GM08714 (cell line): Measurements from ENCODE around the gene HS3ST4.
"Not testable (repeated sequence)": the region's sequence is repeated elsewhere in the genome, so short reads cannot be mapped to it uniquely, and the experiment has no call there.

Source experiments
- H3K4me3 ChIP-seq: fragments of 200-500 bp; sonication (Bioruptor generic); 2 replicates; pipeline ENCODE4 v1.5.1; 2014; ENCODE audit warnings: mild to moderate bottlenecking, low read length, inconsistent platforms
- ZNF274 ChIP-seq: IDR thresholded peaks from 2 replicates; pipeline ENCODE4 v1.6.1; 2012; ENCODE audit warnings: mild to moderate bottlenecking, low read depth, low read length

Gene HS3ST4

DNA sequence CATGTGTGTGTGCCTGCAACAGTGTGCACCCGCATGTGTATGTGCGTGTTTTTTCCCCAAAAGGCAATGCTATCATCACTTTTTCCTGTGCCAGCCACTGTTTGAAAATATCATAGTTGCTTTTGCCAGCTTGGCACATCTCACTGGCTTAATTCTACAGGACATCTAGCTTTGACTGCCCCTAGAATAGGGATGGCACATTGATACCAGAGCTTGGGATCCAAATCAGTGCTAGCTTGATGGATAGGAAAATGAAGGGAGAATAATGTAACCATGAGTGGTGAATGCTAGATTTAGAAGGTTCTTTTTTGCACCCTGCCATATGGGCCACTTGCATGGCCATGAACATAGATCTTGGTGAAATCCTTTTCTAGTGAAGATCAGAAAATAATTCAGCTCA lies 72.7 kb downstream of the HS3ST4 start:
- H3K4me3 ChIP-seq: no peak overlapping the region
- TF ChIP-seq ZNF274: no peak

DNA sequence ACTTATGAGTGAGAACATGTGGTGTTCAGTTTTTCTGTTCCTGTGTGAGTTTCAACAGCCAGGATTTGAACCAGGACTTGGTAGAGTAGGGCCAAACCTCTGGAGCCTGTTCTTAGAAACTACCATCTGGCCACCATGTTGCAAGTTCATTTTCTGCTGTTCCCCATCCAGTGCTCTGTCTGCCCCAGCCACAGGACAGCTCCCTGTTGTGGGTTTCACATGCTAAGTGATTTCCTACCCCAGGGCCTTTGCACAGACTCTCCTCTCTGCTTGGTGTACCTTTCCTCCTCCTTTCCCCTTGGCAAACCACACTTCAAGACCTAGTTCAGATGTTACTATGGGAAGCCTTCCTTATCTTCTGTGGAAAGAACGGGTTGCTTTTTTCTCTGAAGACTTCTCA lies 79.5 kb downstream of the HS3ST4 start:
- H3K4me3 ChIP-seq: no peak overlapping the region
- no peak for TF ChIP-seq ZNF274

DNA sequence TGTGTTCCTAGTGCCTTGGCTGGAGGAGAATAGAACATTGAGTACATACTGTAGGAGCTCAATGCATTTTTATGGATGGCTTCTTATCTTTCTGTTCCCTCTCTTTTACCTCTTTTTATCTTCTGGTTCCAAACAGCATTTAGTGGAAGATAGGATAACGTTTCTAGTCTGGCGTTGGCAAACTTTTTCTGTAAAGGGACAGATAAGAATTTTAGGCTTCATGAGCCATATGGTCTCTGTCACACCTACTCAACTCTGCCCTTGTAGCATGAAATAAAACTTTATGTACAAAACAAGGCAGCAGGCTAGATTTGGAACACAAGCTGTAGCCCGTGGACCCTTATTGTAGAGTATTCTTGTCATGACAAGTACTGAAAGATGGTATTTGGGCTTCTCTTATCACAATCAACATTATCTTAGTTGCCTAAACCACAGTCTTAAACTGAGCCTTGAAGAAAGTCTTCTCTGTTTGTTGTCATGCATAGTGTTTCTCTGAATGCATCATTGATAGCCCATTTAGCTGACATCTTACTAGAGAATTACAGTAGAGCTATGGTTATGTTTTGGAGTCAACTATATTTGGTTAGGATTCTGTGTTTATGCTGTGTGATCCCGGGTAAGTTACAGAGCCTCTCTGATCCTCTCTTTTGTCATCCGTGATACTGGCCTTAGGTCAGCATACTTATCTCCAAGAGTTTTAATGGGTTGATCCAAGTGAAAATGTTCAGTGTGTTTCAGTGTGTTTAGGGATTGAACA lies 80.2 kb downstream of the HS3ST4 start:
- no peak for TF ChIP-seq ZNF274
- no peak overlapping the region for H3K4me3 ChIP-seq

- not testable (repeated sequence) for H3K4me3 ChIP-seq
Observed at GRCh38 chr16:25776214-25776613, 84.5 kb downstream of the HS3ST4 start.

DNA sequence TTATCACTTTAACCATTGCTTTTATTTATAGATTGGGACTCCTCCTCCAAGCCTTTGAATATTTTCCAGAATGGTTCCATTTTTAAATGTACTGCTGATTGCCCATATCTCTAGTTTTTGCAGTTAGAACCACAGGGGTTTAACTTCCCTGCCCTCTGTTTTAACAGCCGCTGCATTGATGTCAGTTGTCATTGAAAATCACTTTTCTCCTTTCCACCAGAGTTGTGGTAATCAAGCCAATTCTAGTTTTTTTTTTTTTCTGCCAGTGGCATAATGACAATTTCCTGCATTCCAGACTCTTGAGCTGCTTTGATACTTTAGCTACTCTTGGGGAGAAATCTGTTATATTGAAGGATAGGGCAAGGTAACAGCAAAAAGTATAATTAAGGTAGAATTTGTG lies 91.5 kb downstream of the HS3ST4 start:
- H3K4me3 ChIP-seq: no peak overlapping the region
- TF ChIP-seq ZNF274: no peak

GRCh38 chr16:25785361-25785760 lies 93.6 kb downstream of the HS3ST4 start:
- H3K4me3 ChIP-seq: no peak overlapping the region
- no peak for TF ChIP-seq ZNF274

DNA sequence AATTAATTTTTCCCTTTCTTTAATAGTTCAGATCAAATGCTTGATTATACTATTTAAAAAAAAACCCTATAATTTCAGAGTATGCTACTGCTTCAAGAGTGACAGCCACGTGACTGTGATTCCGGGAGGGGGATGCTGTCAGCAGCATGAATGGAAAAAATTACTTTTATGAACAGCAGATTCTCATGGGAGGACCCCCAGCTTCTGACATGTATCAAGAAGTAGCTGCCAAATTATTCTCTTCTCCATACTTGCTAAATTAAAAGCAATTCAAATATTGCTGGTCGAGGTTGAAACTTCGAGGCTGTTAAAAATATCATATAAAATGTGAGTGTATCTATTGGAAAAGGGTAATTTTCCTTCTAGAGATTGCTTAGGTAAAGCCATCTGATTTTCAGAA lies 95.0 kb downstream of the HS3ST4 start:
- no peak for TF ChIP-seq ZNF274
- H3K4me3 ChIP-seq: no peak overlapping the region

- H3K4me3 ChIP-seq: no peak overlapping the region
- TF ChIP-seq ZNF274: no peak
Observed at GRCh38 chr16:25788637-25789036, 96.9 kb downstream of the HS3ST4 start.

GRCh38 chr16:25796239-25796638 lies 104.5 kb downstream of the HS3ST4 start:
- H3K4me3 ChIP-seq: no peak overlapping the region

DNA sequence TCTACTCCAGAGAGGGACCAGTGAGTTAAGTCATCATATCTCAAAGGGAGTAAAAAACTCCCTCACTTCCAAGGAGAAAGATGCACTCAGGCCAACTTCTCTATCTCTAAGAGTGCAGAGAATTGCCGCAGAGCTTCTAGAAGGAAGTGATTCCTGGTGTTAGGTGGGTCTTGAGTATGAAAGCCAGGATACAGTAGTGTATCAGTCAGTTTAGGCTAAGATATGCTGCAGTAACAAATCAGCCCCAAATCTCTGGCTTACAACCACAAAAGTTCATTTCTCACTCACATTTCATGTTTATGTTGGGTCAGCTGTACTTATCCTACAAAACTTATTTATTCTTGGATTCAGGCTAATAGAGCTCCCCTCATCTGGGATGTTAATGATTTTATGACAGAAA lies 106.3 kb downstream of the HS3ST4 start:
- TF ChIP-seq ZNF274: no peak
- no peak overlapping the region for H3K4me3 ChIP-seq

More at GRCh38 chr16:25796239-25796638, 104.5 kb downstream of the HS3ST4 start:
- TF ChIP-seq ZNF274: no peak

DNA sequence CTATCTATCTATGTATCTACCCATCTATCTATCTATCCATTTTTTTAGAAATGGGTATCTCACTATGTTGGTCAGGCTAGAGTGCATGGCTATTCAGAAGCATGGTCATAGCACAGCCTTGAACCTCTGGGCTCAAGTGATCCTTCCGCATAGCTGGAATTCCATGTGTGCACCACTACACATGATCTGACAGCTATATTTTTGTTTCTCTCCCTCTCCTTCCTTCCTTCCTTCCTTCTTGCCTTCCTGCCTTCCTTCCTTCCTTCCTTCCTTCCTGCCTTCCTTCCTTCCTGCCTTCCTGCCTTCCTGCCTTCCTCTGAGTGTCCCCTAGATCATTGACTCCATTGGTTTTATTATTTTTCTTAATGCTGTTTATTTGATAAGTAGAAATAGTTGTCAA lies 108.1 kb downstream of the HS3ST4 start:
- no peak for TF ChIP-seq ZNF274
- no peak overlapping the region for H3K4me3 ChIP-seq

DNA sequence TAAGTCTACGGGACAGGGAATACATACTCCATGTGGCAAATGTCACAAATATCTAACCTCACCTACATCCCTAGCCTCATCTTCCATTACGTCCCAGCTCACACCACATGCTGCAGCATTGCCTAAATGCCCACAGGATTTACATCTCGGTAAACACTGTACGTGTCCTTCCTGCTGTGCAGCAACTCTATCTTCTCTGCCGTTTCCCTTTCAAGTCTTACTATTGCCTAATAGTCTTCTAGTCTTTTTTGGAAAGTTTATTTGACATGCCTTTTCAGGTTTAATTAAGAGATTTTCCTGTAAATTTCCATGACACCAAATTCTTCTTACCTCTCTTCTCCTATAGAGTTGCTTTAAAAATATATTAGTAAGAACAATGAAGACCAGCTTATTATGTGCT lies 120.5 kb downstream of the HS3ST4 start:
- no peak for TF ChIP-seq ZNF274
- no peak overlapping the region for H3K4me3 ChIP-seq

- TF ChIP-seq ZNF274: no peak
- H3K4me3 ChIP-seq: no peak overlapping the region
Observed at GRCh38 chr16:25817295-25817694, 125.5 kb downstream of the HS3ST4 start.

- H3K4me3 ChIP-seq: no peak overlapping the region
- TF ChIP-seq ZNF274: no peak
Observed at GRCh38 chr16:25817876-25818275, 126.1 kb downstream of the HS3ST4 start.

DNA sequence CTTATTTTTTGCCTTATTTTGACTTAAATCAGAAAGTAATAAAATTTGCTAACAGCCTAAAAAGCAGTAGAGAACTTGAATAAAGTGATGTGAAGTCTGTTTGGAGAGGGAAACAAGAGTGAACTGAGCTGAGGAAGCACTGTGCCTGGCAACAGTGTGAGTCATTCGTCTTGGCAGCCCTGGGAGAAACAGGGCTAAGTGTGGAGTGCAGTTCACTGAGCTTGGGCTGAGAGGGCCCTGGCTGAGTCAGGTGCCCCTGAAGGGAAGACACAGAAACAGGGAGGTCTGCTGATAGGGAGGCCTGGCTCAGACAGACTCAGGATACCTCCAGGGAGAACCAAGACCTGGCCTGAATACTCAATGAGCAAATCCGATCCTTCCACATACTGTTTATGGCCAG lies 132.1 kb downstream of the HS3ST4 start:
- H3K4me3 ChIP-seq: no peak overlapping the region
- no peak for TF ChIP-seq ZNF274

DNA sequence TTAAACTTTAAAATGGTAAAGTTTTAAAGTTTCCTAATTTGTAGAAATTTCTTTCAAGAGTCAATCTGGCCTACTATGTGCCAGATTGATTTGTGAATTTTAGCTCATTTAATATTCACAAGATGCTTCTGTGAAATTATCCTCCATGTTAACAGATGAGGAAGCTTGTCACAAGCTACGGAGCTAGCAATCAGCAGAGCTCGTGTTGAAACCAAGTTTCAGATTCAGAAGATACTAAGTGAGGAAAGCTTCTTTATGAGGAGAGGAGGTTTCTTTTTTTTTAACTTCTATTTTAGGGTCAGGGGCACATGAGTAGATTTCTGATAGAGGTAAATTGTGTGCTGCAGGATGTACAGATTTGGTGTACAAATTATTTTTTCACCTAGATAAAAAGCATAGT lies 135.9 kb downstream of the HS3ST4 start:
- no peak for TF ChIP-seq ZNF274
- H3K4me3 ChIP-seq: no peak overlapping the region
